Measurements from ENCODE around the gene SAPCD1.

The SAPCD1 gene

GRCh38 chr6:31777667-31778050 is 15.2 kb downstream of the SAPCD1 start:
- TF ChIP-seq, protein P1, sequence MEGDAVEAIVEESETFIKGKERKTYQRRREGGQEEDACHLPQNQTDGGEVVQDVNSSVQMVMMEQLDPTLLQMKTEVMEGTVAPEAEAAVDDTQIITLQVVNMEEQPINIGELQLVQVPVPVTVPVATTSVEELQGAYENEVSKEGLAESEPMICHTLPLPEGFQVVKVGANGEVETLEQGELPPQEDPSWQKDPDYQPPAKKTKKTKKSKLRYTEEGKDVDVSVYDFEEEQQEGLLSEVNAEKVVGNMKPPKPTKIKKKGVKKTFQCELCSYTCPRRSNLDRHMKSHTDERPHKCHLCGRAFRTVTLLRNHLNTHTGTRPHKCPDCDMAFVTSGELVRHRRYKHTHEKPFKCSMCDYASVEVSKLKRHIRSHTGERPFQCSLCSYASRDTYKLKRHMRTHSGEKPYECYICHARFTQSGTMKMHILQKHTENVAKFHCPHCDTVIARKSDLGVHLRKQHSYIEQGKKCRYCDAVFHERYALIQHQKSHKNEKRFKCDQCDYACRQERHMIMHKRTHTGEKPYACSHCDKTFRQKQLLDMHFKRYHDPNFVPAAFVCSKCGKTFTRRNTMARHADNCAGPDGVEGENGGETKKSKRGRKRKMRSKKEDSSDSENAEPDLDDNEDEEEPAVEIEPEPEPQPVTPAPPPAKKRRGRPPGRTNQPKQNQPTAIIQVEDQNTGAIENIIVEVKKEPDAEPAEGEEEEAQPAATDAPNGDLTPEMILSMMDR (conservative IDR thresholded peaks at IDR 0.05; ENCODE audit: control insufficient read depth, insufficient read depth, low read depth, low read length), result no peak
- no peak overlapping the region for H3K4me3 ChIP-seq (ENCODE audit: control insufficient read depth, low read depth, low read length)
- DNase-seq (ENCODE audit: low read depth), result no peak

- TF ChIP-seq, protein P1 (conservative IDR thresholded peaks at IDR 0.05; ENCODE audit: control insufficient read depth, insufficient read depth, low read depth, low read length), result no peak
- H3K4me3 ChIP-seq (ENCODE audit: control insufficient read depth, low read depth, low read length), result no peak overlapping the region
- DNase-seq (ENCODE audit: low read depth), result no peak
Measured at GRCh38 chr6:31778193-31778592, 15.7 kb downstream of the SAPCD1 start.

DNA sequence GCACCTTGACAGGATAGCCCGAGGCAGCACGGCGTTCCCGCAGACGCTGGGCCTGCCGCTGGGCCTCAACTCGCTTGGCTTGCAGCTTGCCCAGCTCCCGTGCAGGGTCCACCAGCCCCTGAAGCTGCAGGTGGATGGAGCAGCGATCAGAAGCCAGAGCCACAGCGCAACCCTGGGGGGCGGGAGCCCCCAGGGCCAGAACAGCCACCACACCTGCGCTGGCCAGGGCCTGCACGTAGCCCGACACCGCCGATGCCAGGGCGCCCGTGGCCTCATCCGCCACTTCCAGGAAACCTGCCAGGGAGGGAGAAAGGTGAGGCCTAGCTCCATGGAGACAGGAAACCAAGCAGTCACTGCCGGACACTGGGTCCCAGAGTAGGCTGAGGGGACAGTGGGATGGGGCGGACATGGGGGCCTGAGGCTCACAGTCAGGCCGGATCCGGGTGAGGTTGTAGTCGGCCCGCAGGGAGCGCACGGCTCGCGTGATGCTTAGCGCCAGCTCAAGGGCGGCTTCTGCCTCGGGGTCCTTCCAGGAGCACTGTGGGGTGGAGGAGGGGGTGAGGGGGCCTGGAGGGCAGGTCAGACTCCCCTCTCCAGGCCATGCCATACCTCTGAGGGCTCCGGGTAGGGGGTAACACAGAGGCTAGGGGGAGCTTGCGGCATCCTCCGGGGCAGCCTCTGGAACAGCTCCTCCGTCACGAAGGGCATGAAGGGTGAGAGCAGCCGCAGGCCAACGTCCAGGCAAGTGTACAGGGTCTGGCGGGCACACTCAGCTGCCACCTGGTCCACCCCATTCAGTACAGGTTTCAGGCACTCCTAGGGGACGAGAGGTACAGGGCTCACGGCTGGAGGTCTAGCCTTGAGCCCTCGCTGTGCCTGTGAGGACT is 16.8 kb downstream of the SAPCD1 start:
- H3K4me3 ChIP-seq (ENCODE audit: control insufficient read depth, low read depth, low read length), result no peak overlapping the region
- DNase-seq (ENCODE audit: low read depth), result no peak
- TF ChIP-seq, protein P1 (conservative IDR thresholded peaks at IDR 0.05; ENCODE audit: control insufficient read depth, insufficient read depth, low read depth, low read length), result no peak

GRCh38 chr6:31779908-31780307 is 17.5 kb downstream of the SAPCD1 start:
- DNase-seq (ENCODE audit: low read depth), result no peak
- TF ChIP-seq, protein P1 (conservative IDR thresholded peaks at IDR 0.05; ENCODE audit: control insufficient read depth, insufficient read depth, low read depth, low read length), result no peak
- no peak overlapping the region for H3K4me3 ChIP-seq (ENCODE audit: control insufficient read depth, low read depth, low read length)

DNA sequence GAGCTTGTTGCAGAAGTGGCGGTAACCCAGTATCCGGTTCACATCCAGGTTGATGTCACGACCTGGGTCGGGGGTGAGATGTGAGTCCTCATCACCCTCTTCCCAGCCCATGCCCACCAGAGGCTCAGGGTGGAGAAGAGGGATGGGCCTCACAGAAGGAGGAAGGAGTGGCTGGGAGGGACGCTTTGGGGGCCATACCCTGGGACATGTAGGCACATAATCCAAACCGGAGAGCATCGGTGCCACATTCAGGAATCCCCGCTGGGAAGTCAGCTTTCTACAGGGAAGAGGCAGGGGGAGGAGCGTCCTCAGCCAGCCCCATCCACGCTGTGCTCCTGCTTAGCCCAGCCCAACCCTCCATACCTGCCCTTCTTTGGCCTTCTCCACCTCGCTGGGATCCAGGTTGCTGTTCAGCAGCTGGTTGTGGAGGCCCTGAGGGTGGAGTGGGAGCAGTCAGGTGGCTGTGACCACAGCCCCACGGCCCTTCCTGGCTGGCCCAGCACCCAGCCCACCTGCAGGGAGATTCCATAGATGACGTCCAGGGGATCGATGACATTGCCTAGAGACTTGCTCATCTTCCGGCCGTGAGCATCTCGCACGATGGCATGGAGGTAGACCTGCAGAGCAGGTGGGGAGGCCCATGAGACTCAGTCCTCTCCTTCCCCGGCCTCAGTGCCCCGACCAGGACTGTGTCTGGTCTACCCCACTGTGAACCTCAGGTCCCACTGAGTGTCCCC is 18.2 kb downstream of the SAPCD1 start:
- H3K4me3 ChIP-seq (ENCODE audit: control insufficient read depth, low read depth, low read length), result no peak overlapping the region
- TF ChIP-seq, protein P1 (conservative IDR thresholded peaks at IDR 0.05; ENCODE audit: control insufficient read depth, insufficient read depth, low read depth, low read length), result no peak
- DNase-seq (ENCODE audit: low read depth), result no peak

- TF ChIP-seq, protein P1 (conservative IDR thresholded peaks at IDR 0.05; ENCODE audit: control insufficient read depth, insufficient read depth, low read depth, low read length), result no peak
- H3K4me3 ChIP-seq (ENCODE audit: control insufficient read depth, low read depth, low read length), result no peak overlapping the region
Measured at GRCh38 chr6:31781244-31782125, 19.0 kb downstream of the SAPCD1 start.

More at GRCh38 chr6:31781244-31782125, 19.0 kb downstream of the SAPCD1 start:
- DNase-seq (ENCODE audit: low read depth), result no peak
